H1 (cell line): Measurements from ENCODE around the gene SRRM5. TPM values are rescaled to one million over a fixed set of nuclear protein-coding genes. Genes with fewer than 3 reads are reported as not detected.

Experiments used
- CTCF ChIA-PET: fragments of 300-600 bp; sonication (Branson Sonifier 250); formaldehyde crosslinking; loops from one replicate; lab custom pipeline; 2021; ENCODE audit not compliant: partially characterized antibody; lab: Charles Lee
- POLR2A ChIA-PET: fragments of 300-600 bp; sonication (Branson Sonifier 250); formaldehyde crosslinking; loops from one replicate; lab custom pipeline; 2021; ENCODE audit warnings: inconsistent platforms; ENCODE audit not compliant: partially characterized antibody; lab: Charles Lee
- DNase-seq, 2 experiments: peaks; one replicate each; pipeline versions ENCODE4 v3.0.0 to v3.0.0-alpha.2; 2010 to 2022; ENCODE audit warnings: low spot score in 2 of 2, low read depth in 1 of 2, mixed read lengths in 1 of 2
- FAIRE-seq: peaks from 2 replicates; lab custom pipeline; 2011; peaks lifted over from hg19 to GRCh38; lab: Jason Lieb, UNC
- H2AFZ ChIP-seq: 2 replicates; pipeline ENCODE4 v1.8.1; 2012; ENCODE audit warnings: low read length, inconsistent platforms
- H2AK5ac ChIP-seq: 2 replicates; pipeline ENCODE4 v1.6.1; 2013; ENCODE audit warnings: low read depth, low read length
- H2BK120ac ChIP-seq: replicated peaks from 2 replicates; pipeline ENCODE3; 2013; ENCODE audit warnings: low read depth, low read length, inconsistent platforms
- H2BK12ac ChIP-seq: 2 replicates; pipeline ENCODE4 v1.6.1; 2013; ENCODE audit warnings: low read depth, low read length
- H2BK15ac ChIP-seq: 2 replicates; pipeline ENCODE4 v1.6.1; 2013; ENCODE audit warnings: low read length
- H2BK20ac ChIP-seq: 2 replicates; pipeline ENCODE4 v1.6.1; 2013; ENCODE audit warnings: low read length
- H2BK5ac ChIP-seq: 2 replicates; pipeline ENCODE4 v1.6.1; 2013; ENCODE audit warnings: low read depth, low read length
- H3K14ac ChIP-seq: 2 replicates; pipeline ENCODE4 v1.6.1; 2013; ENCODE audit warnings: inconsistent platforms; ENCODE audit not compliant: insufficient read length
- H3K18ac ChIP-seq: 2 replicates; pipeline ENCODE4 v1.6.1; 2013; ENCODE audit warnings: low read length; ENCODE audit errors: extremely low read depth
- H3K23ac ChIP-seq: 2 replicates; pipeline ENCODE4 v1.6.1; 2013; ENCODE audit warnings: inconsistent platforms; ENCODE audit not compliant: insufficient read length
- H3K23me2 ChIP-seq: 2 replicates; pipeline ENCODE4 v1.6.1; 2013; ENCODE audit warnings: low read depth, low read length
- H3K27ac ChIP-seq: 2 replicates; pipeline ENCODE4 v1.6.1; 2011; ENCODE audit warnings: low read depth, low read length, inconsistent platforms
- H3K27me3 ChIP-seq, 4 experiments: replicated peaks in 1 of 4; 1 replicate in 1 of 4; 2 replicates in 3 of 4; pipeline versions ENCODE4 v1.6.1 to v1.8.1; 2011 to 2013; ENCODE audit warnings: low read length in 3 of 4, mild to moderate bottlenecking in 3 of 4, inconsistent platforms in 2 of 4, mixed read lengths in 2 of 4, moderate library complexity in 1 of 4; ENCODE audit not compliant: control insufficient read depth in 3 of 4, insufficient read depth in 3 of 4; ENCODE audit errors: extremely low read depth in 1 of 4
- H3K36me3 ChIP-seq, 4 experiments: 2 replicates each; pipeline versions ENCODE4 v1.6.1 to v1.8.1; 2011 to 2013; ENCODE audit warnings: mild to moderate bottlenecking in 4 of 4, low read length in 3 of 4, moderate library complexity in 2 of 4, control low read depth in 1 of 4, inconsistent platforms in 1 of 4; ENCODE audit not compliant: insufficient read depth in 4 of 4, control insufficient read depth in 2 of 4
- H3K4ac ChIP-seq: replicated peaks from 2 replicates; pipeline ENCODE3; 2013; ENCODE audit warnings: low read length, low read depth, mixed read lengths, inconsistent platforms; ENCODE audit not compliant: insufficient read length
- H3K4me1 ChIP-seq, 4 experiments: replicated peaks in 1 of 4; 1 replicate in 1 of 4; 2 replicates in 3 of 4; pipeline versions ENCODE4 v1.6.1 to v1.8.1; 2011 to 2013; ENCODE audit warnings: low read length in 3 of 4, inconsistent platforms in 2 of 4, mixed read lengths in 1 of 4; ENCODE audit not compliant: insufficient read depth in 4 of 4, control insufficient read depth in 3 of 4
- H3K4me2 ChIP-seq, 2 experiments: 2 replicates each; pipeline versions ENCODE4 v1.6.1 to v1.8.1; 2011 to 2013; ENCODE audit warnings: low read depth in 2 of 2, low read length in 2 of 2, control low read depth in 1 of 2, inconsistent platforms in 1 of 2, mild to moderate bottlenecking in 1 of 2; ENCODE audit not compliant: insufficient read depth in 1 of 2
- H3K4me3 ChIP-seq, 4 experiments: fragments of 200-600, 300-600 bp in 1 of 4; sonication (generic), shearing (Covaris generic), sonication (Bioruptor Twin) in 1 of 4; 2 replicates each; pipeline versions ENCODE4 v1.5.1 to v1.8.1; 2011 to 2016; ENCODE audit warnings: low read length in 4 of 4, low read depth in 3 of 4, control low read depth in 2 of 4, inconsistent platforms in 2 of 4, mild to moderate bottlenecking in 2 of 4, mixed read lengths in 1 of 4, moderate library complexity in 1 of 4; ENCODE audit not compliant: insufficient read depth in 2 of 4; ENCODE audit errors: extremely low read depth in 1 of 4
- H3K56ac ChIP-seq: replicated peaks from 2 replicates; pipeline ENCODE3; 2013; ENCODE audit warnings: low read depth, mild to moderate bottlenecking, mixed read lengths, low read length, inconsistent platforms; ENCODE audit not compliant: insufficient read length
- H3K79me1 ChIP-seq: 2 replicates; pipeline ENCODE4 v1.6.1; 2013; ENCODE audit warnings: low read depth, low read length, control low read depth
- H3K79me2 ChIP-seq, 2 experiments: 2 replicates each; pipeline versions ENCODE4 v1.6.1 to v1.8.1; 2012 to 2013; ENCODE audit warnings: low read length in 2 of 2, mild to moderate bottlenecking in 2 of 2, inconsistent platforms in 1 of 2; ENCODE audit not compliant: insufficient read depth in 2 of 2, control insufficient read depth in 1 of 2
- H3K9ac ChIP-seq, 4 experiments: replicated peaks in 1 of 4; 1 replicate in 1 of 4; 2 replicates in 3 of 4; pipeline versions ENCODE4 v1.6.1 to v1.8.1; 2011 to 2013; ENCODE audit warnings: low read depth in 3 of 4, low read length in 3 of 4, control low read depth in 2 of 4, mild to moderate bottlenecking in 2 of 4, moderate library complexity in 2 of 4, inconsistent platforms in 1 of 4; ENCODE audit errors: extremely low read depth in 1 of 4
- H3K9me3 ChIP-seq, 2 experiments: 2 replicates each; pipeline versions ENCODE4 v1.6.1 to v1.8.1; 2012 to 2013; ENCODE audit warnings: mild to moderate bottlenecking in 2 of 2, moderate library complexity in 2 of 2, control low read depth in 1 of 2, inconsistent platforms in 1 of 2, low read depth in 1 of 2, low read length in 1 of 2, mixed read lengths in 1 of 2; ENCODE audit not compliant: insufficient read depth in 2 of 2
- H4K20me1 ChIP-seq, 2 experiments: replicated peaks in 1 of 2; 2 replicates each; pipeline versions ENCODE3 to v1.8.1; 2011 to 2013; ENCODE audit warnings: inconsistent platforms in 2 of 2, low read length in 2 of 2, mild to moderate bottlenecking in 1 of 2; ENCODE audit not compliant: insufficient read depth in 2 of 2, control insufficient read depth in 1 of 2
- H4K5ac ChIP-seq: 2 replicates; pipeline ENCODE4 v1.6.1; 2013; ENCODE audit warnings: low read length, low read depth, mixed read lengths, inconsistent platforms; ENCODE audit not compliant: insufficient read length
- H4K8ac ChIP-seq: 2 replicates; pipeline ENCODE4 v1.8.0; 2013; ENCODE audit warnings: mild to moderate bottlenecking, moderate library complexity, low read length, inconsistent platforms; ENCODE audit not compliant: insufficient read depth; ENCODE audit errors: extremely low read depth
- H4K91ac ChIP-seq: replicated peaks from 2 replicates; pipeline ENCODE3; 2013; ENCODE audit warnings: low read length, mixed read lengths, inconsistent platforms; ENCODE audit not compliant: insufficient read length
- TAF1 ChIP-seq: IDR thresholded peaks from 2 replicates; pipeline ENCODE4 v1.6.1; 2011; ENCODE audit warnings: mild to moderate bottlenecking, low read depth, low read length
- WGBS, 2 experiments: shearing (Covaris generic) in 1 of 2; methylation state at CpG; one replicate each; pipeline versions ENCODE4 v1.1.6 to v1.1.7; 2013 to 2015; ENCODE audit warnings: low lambda C conversion rate in 2 of 2, mixed read lengths in 2 of 2, inconsistent platforms in 1 of 2, low coverage in 1 of 2, missing lambda C conversion rate in 1 of 2; ENCODE audit not compliant: insufficient replicate concordance in 2 of 2, insufficient coverage in 1 of 2, insufficient read length in 1 of 2; ENCODE audit errors: extremely low coverage in 1 of 2, missing lambda C conversion rate in 1 of 2; 5-methylcytosine and 5-hydroxymethylcytosine counted together
- polyA plus RNA-seq, 7 experiments: library from polyadenylated mRNA; depleted of rRNA in 3 of 7; stranded (reverse) in 5 of 7; unstranded in 2 of 7; fragments of >200 nt in 5 of 7; fragments of 200-250 nt in 2 of 7; gene quantifications; 1 replicate in 5 of 7; 2 replicates in 1 of 7; 4 replicates in 1 of 7; pipeline versions ENCODE4 v1.2.1 to v1.2.3, GENCODE V29; 2011 to 2013; ENCODE audit warnings: missing spikeins in 2 of 7, mixed read lengths in 2 of 7
- total RNA-seq: library from RNA; stranded (reverse); fragmentation: NEBNext Ultra II Directional; extraction: Animal tissue kit (Norgen Biotek cat#: 25700); gene quantifications from 2 replicates; pipeline ENCODE4 v1.2.1, GENCODE V29; 2021
- TF ChIP-seq, protein P1 (sequence below), 3 experiments: IDR thresholded peaks; 1 replicate in 2 of 3; 2 replicates in 1 of 3; pipeline versions ENCODE4 v1.5.1 to v1.6.1; 2011; ENCODE audit warnings: low read length in 3 of 3, mild to moderate bottlenecking in 3 of 3, inconsistent platforms in 2 of 3, low read depth in 1 of 3, moderate library complexity in 1 of 3; ENCODE audit not compliant: insufficient read depth in 1 of 3; ENCODE audit errors: control extremely low read depth in 1 of 3

SRRM5 gene
- total and polyA plus RNA-seq, 2 of the 8 experiments (the other 6 are each of a cell fraction or from before 2014, with no cell fraction given): 0.06 to 0.11 TPM

GRCh38 chr19:43575955-43576878 is 35.7 kb upstream of the SRRM5 start:
- peak overlapping the region; percentile 34 for H4K91ac ChIP-seq
- H2BK15ac ChIP-seq: peak overlapping the region; percentile 8; the same call in 1 of the 2 replicates
- WGBS, 2 experiments: 83% methylated on average over 37 of the region's 37 CpGs; no CpG with 5 or more reads in 1 of the 2 experiments
- H2AK5ac ChIP-seq: peak overlapping the region; percentile 88; the same call in 1 of the 2 replicates
- no peak overlapping the region for H3K14ac ChIP-seq
- H3K27me3 ChIP-seq: no peaks in the 10 kb centered on the region
- peak overlapping the region; percentile 71 for H3K18ac ChIP-seq
- H3K56ac ChIP-seq: no peak overlapping the region
- no peaks in the 10 kb centered on the region for H3K9me3 ChIP-seq
- peaks cover 9% of the 10 kb centered on the region for H3K79me1 ChIP-seq
- H2BK120ac ChIP-seq: no peak overlapping the region
- peak overlapping the region; percentile 90 for H2BK12ac ChIP-seq
- ChIA-PET CTCF (interaction anchor here (1.3 to 3.2 kb wide), 2 partner anchors 14 to 18 kb away, joined by 3 to 26 read pairs; no protein-coding TSS in a partner anchor), POLR2A (interaction anchor here (1.4 to 5.2 kb wide), 3 partner anchors 13 to 21 kb away, joined by 6 to 36 read pairs (median 9); partner anchors contain the start of genes IRGQ and ZNF576)
- H3K23ac ChIP-seq: no peak overlapping the region
- peak overlapping the region; percentile 68 for H3K27ac ChIP-seq
- no peak overlapping the region for H4K8ac ChIP-seq
- H3K4me2 ChIP-seq: peak overlapping the region; percentile 62 to 79
- no peaks in the 10 kb centered on the region for H4K20me1 ChIP-seq
- no peaks in the 10 kb centered on the region; a peak in 2 of 8 replicates for H3K36me3 ChIP-seq
- peaks cover 0 to 16% (median 10%) of the 10 kb centered on the region in 4 experiments; a peak in 6 of 7 replicates for H3K4me1 ChIP-seq
- peaks cover 0 to 8% of the 10 kb centered on the region in 2 experiments; a peak in 2 of 4 replicates for H3K79me2 ChIP-seq
- H3K23me2 ChIP-seq: peaks cover 21% of the 10 kb centered on the region
- H2AFZ ChIP-seq: no peak overlapping the region; the same call in 1 of the 2 replicates
- no peak overlapping the region for H3K4ac ChIP-seq
- peak overlapping the region; percentile 78 for H2BK5ac ChIP-seq
- H3K4me3 ChIP-seq: peak overlapping the region; percentile 16 to 89 (median 20); a peak in 5 of 8 replicates
- DNase-seq: no peak
- H2BK20ac ChIP-seq: no peak overlapping the region
- H3K9ac ChIP-seq: peak overlapping the region; percentile 22 to 66 (median 44); a peak in 6 of 7 replicates
- H4K5ac ChIP-seq: no peak overlapping the region
- no peak for FAIRE-seq
- TF ChIP-seq, protein P1, sequence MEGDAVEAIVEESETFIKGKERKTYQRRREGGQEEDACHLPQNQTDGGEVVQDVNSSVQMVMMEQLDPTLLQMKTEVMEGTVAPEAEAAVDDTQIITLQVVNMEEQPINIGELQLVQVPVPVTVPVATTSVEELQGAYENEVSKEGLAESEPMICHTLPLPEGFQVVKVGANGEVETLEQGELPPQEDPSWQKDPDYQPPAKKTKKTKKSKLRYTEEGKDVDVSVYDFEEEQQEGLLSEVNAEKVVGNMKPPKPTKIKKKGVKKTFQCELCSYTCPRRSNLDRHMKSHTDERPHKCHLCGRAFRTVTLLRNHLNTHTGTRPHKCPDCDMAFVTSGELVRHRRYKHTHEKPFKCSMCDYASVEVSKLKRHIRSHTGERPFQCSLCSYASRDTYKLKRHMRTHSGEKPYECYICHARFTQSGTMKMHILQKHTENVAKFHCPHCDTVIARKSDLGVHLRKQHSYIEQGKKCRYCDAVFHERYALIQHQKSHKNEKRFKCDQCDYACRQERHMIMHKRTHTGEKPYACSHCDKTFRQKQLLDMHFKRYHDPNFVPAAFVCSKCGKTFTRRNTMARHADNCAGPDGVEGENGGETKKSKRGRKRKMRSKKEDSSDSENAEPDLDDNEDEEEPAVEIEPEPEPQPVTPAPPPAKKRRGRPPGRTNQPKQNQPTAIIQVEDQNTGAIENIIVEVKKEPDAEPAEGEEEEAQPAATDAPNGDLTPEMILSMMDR (IDR thresholded peaks at IDR 0.05; ENCODE audit: control extremely low read depth in 1 of 3, insufficient read depth in 1 of 3, low read depth in 1 of 3, low read length in 3 of 3): no peak
- 0 out of 2 replicates have a peak, but pooled peaks have one; percentile 40 for TF ChIP-seq TAF1
